GM21825 (cell line): ENCODE data around the gene ATXN10.
"Not testable (repeated sequence)": the region's sequence is repeated elsewhere in the genome, so short reads cannot be mapped to it uniquely, and the experiment has no call there.

Experiments used
- ATAC-seq: cut with Tn5 transposase; IDR thresholded peaks from one replicate; pipeline ENCODE4 v1.9.1; 2021; ENCODE audit warnings: mild to moderate bottlenecking, moderate library complexity; ENCODE audit not compliant: unreplicated experiment

Gene ATXN10

DNA sequence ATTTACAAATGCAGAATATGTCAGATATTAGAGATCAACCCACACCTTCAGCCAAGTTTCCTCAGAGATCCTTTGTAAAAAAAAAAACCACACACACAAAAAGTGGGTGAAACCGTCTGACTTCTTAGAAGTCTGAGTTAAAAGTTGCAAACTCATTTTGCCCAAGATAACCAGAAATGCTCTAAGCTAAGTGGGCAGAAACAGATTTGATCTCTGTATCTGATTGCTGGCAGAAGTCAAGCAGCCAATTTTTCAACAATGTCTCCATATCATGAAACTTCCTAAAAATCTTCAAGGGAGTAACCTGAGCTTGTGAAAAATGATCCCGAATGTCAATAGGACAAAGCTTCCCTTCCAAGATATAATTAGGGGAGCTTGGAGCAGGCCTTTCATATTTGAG is 28.6 kb upstream of the ATXN10 start:
- ATAC-seq, result no peak

DNA sequence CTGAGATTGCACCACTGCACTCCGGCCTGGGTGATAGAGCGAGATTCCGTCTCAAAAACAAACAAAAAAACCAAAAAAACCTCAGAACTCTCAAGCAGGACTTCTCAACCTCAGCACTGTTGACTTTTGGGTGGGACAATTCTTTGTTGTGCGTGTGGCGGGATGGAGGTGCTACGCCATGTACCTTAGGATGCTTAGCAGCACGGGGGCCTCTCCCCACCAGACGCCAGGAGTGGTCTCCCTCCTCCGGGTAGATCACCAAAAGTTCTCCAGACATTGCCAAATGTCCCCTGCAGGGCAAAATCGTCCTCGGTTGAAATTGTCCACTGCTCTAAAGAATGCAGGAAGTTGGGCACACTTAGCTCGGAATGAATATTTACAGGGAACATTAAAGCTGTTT is 26.9 kb upstream of the ATXN10 start:
- no peak for ATAC-seq

DNA sequence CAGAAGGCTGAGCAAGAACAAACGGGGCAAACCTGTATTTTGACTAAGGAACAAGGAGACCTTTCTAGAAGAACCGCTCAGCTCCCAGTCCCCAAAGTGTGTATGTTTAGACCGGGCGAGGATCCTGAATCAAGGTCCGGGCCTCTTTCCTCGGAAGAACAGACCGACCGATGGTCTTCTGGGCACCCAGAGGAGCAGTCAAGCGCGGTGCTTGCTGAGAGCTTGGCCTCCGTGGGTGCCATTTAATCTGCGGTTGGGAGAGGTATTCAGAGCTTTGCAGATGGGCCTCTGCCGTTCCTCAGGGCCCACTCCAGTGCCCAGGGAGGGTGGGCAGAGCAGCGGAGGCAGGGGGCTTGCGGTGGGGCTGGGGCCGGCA is 26.5 kb upstream of the ATXN10 start:
- no peak for ATAC-seq

DNA sequence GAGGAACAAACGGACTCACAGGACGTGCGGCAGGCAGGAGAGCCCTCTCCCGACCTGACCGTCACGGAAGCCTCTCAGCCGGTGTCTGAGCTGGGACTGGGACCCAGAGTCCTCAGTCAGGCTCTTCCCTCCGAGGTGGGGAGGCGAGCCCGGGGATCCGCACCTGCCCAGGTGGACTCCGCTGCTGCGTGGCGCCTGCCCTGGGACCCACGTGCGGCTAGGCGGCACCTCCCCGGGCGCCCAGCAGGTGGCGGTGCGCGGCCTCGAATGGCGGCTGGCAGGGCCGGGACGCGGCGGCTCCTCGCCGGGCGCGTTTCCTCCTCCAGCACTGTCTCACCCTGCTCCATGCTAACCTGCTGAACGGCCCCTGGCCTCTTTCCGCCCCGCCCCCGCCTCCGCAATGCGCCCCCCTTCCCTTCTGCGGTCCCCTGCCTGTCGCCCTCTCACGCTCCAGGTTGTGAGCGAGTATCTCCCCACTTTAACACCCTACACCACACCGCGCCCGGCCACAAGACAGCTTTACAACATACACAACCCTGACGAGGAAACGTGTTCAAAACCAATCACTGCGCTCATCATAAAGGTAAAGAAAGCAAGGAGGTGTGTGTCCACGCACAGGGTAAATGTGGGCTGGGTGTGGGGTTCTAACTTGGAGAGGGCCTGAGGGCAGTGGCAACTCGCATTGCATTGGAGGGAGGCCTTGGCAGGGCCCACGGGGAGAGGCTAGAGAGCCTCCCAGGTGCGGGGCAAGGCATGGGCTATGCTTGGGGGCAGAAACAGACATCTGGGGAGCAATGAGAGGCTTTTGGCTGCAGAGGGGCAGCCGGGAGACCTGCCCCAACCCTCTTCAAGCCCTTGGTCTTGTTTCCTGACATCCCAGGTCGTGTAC is 25.9 kb upstream of the ATXN10 start:
- peak; percentile 57 for ATAC-seq

DNA sequence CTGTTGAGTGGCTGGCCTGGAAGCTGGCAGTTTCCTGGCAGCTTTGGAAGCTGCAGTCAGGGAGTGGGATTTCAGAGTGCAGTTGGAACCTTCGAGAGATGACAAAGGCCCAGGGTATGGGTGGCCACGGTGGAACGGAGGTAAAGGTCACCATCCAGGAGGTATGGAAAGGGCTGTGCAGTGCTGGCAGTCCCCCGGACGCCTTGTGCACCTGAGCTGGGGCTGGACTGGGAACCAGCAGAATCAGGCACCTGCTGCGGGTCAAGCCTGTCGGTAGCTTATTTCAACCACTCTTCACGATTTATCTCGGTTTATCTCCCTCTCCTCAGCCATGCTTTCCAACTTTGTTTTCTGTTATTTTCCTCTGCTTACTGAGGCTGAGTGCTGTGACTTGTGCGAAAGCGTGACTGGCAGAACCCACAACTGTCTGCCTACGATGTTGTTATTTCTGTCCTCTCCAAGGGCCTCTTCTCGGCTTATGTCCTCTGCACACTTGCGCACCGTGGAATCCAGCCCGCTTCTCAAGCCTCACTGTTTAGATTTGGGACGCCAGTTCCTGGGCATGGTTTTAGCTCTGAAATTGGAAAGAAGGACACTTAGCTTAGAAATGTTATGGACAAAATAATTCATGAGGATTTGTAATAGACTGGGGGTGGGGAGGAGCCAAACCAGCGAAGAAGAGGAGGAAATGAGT is 24.0 kb upstream of the ATXN10 start:
- no peak for ATAC-seq

DNA sequence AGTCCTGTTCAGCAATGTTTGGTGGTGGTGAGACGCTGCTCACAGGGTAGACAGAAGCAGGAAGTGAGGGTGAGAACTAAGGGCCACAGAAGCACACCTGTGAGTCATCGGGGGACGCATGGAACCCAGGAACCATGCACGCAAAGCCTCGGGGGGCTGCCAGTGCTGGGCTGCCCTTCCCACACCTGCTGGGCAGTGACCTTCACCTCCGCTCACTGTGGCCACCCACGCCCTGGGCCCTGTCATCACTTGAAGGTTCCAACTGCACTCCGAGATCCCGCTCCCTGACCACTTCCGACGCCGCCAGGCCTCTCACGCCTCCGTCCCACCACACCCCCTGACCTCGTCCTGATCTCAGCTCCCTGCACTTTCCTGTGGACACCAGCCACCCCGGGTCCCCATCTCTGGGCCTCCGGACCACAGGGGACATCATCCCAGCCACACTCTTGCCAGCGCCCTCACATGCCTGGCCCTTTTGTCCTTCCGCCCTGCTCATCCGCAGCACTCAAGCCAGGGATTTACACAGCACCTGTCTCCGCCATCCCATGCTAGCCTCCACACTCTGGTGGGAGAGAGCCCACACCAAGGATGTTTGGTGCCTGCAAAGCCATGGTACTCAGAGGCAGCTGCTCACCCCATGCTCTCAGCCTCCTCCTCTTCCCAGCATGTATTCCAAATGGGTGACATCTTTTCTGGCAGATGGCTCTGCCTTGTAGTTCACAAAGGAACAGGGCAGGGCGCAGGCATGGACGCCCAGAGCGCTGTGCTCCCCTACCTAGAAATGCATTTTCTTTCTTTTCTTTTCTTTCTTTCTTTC is 23.1 kb upstream of the ATXN10 start:
- ATAC-seq, result no peak

DNA sequence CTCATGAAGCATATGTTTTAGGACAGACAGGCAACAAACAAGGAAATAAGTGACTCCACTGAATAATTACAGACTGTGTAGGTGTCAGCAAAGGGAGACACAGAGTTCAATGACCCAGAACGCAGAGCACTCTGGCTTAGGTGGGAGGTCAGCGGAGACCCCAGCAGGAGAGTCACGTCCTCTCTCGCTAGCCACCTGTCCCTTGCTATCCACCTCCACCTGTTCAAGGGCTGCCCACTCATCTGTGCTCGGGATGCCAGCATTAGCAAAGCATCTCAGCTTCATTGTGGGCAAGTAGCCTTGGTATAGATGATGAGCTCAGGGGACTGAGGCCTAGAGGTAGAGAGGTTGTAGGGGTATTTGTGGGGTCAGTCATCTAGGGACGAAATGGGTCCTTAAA is 21.8 kb upstream of the ATXN10 start:
- no peak for ATAC-seq

DNA sequence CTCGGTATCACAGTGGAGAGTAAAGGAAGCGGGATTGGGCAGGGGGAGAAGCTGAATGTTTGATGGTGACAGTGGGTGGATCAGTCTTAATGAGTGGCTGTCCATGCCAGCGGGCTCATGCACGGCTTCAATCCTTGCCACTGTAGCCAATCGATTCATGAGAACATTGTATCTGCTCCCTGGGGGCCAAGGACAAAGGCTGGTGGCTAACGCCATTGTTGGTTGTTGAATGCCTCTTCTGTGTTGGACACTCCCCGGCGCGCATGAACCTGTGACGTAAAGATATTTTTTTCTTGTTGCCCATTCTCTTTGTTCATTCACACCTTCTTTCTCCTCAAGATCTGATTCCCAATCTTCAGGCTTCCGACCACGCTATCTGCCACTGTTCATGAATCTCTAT is 20.9 kb upstream of the ATXN10 start:
- no peak for ATAC-seq

DNA sequence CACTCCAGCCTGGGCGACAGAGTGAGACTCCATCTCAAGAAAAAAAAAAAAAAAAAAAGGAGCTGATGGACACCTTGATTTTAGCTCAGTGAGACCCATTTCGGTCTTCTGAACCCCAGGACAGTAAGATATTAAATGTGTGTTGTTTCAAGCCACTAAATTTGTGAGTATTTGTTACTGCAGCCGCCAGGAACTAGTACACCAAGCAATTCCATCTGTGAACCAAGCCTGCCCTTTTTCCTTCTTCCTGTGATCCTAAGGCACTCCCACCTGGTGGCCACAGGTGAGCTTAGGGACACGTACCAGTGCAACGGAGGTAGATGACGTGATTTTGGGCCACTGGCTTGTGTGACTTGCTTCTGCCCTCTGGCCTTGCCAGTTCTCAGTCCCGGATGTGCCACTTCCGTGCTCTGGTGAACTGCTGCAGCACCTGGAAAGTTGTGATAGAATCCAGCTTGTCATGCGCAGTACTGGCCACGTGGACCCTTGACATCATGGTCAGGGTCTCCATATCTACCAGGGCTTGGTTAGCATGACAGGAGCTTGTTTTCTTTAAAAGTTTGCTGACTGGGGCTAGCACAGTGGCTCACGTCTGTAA is 19.6 kb upstream of the ATXN10 start:
- no peak for ATAC-seq

DNA sequence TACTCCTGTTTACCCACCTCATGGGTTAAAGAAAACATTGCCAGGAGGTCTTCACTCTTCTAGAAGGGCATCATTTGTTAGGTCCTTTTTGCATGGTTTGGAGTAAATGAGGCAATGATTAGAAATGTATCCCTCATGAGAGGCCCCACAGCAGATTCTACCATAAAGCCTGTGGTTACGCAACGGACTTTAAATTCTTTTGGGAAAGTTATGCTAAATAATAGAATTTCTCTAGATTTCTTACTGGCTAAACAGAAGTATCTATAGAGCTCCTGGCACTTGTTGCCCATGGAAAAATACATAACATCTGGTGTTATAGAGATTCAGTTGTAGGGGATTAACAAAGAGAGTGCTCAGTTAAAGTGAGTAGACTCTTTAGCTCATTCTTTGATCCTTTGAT is 15.1 kb upstream of the ATXN10 start:
- ATAC-seq, result no peak

DNA sequence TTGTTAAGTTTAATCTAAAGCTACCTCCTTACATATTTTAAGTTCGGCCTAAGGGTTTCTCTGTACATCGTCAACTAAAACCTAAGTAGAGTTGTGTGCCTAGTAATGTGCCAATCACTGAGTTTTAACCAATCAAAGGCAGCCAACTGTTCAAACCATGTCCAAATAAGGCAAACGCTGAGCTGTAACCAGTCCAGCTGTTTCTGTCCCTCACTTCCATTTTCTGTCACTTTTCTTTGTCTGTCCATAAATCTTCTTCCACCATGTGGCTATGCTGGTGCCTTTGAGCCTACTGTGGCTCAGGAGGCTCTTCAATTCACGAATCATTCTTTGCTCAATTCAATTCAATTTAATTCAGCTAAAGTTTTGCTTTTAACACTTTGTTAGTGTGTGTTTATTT is 13.9 kb upstream of the ATXN10 start:
- ATAC-seq, result no peak

DNA sequence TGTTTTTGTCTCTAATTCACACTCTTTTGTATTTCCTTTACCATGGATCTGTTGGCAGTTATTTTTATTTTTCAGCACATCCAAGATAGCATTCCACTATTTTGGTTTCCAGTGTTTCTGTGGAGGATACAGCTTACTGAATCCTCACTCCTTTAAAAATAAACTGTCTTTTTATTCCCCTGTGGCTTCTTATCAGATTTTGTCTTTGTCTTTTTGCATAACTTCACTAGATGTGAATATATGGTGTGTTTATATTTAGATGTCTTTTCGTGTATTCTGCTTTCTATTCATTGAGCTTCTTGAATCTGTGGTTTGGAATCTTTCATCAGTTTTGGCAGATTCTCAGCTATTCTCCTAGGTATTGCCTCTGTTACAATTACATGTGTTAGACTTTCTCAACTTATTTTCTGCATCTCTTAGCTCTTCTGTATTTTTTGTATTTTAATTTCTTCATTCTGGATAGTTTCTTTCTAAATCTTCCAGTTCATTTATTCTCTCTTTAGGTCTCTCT is 7.4 kb upstream of the ATXN10 start:
- no peak for ATAC-seq

DNA sequence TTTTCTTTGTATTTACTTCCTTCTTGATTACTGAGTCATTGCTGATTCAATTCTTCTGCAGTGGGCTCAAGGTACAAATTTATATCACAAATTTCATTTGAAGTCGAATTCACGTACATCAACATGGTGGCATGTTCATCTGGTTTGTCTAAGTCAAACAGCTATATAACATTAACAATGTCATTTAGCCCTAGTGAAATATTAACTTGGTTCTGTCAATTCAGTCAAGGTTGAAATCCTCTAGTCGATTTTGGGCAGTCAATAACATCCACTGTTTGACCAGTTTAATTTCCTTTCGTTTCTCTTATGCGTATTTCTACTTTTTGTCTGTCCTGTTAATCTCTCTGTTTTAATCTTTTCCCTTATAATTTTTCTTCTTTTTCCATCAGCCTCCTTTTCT is 4.1 kb upstream of the ATXN10 start:
- ATAC-seq, result no peak

DNA sequence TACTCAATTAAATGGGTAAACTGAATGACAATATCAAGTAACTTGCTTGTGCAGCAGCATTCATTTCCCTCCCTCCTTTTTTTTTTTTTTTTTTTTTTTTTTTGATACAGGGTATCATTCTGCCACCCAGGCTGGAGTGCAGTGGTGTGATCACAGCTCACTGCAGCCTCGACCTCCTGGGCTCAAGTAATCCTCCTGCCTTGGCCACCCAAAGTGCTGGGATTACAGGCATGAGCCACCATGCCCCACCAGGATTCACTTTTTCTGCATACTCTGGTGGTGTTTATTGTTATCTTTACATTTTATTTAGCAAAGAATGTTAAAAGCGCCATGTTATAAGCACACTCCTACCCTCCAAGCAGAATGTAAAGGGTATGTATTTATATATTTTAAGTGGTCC is 1.3 kb upstream of the ATXN10 start:
- ATAC-seq, result not testable (repeated sequence)

DNA sequence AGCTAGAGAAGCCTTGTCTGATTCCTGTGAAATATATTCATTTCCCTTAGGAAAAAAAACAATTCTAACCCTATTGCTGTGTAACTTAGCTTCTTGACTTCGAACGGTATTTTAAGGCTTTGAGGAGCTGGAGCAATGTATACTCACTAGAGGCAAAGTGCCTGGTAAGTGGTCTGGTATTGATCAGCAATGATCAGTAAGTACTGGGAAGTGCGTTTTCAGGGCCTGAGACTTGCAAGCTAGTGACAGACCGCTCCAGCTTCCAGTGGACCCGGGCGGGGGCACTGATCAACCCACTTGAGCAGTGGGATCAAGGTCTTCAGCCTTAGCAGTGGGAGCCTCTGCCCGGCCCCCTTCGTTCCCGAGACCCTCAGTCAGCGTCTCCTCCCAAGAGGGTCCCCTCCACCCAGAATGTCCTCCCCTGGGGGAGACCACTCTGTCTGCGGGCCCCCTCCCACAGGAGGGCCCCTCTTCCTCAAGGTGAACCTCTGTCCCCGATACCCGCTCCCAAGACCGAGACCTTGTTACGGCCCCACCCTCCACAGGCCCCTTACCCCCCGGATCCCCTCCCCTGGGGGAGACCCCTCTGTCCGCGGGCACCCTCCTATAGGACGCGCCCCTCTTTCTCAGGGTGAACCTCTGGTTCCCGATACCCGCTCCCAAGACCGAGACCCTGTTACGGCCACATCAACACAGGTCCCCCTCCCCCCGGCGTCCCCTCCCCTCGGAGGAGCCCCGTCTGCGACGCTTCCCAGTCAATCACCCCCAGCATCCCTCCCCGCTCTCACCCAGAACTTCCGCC is 452 bp upstream of the ATXN10 start:
- ATAC-seq, result no peak

DNA sequence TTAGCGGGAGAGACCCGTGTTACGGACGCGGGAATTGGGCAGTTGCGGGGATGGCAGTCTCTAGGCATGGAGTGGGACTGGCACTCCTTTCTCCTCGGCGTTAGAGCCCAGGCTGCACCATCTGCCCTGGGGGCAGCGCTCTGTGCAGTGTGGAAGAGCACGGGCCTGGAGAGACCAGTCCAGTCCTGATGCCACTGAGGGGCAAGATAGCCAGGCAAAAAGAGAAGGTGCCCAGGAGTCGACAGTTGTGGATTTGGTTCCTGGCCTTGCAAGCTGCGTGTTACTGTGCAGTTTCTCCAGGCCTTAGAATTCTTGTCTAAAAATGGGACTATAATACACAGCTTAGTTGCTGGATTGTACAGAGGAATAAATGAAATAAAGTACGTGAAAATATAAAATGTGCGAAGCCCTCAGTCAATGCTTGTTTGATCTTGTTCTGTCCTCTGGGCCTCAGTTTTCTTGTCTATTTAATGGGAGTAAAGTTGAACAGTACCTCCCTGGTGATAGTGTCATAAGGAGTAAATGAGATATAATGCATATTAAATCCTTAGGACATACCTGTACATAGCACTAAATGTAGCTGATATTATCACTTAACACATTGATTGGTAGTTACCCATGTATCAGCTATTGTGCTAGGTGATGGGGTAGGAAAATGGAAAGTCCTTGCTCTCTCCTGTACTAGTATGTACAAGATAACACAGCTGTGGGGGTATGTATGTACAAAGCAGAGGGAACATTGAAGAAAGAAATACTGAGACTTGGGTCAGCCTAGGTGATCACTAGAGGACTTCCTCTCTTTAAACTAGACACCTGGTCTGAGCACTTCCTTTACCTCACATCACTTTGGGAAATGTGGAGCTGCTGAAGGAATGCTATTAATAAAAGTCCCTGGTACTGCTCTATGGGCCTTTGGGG is 1.2 kb downstream of the ATXN10 start:
- ATAC-seq, result no peak

DNA sequence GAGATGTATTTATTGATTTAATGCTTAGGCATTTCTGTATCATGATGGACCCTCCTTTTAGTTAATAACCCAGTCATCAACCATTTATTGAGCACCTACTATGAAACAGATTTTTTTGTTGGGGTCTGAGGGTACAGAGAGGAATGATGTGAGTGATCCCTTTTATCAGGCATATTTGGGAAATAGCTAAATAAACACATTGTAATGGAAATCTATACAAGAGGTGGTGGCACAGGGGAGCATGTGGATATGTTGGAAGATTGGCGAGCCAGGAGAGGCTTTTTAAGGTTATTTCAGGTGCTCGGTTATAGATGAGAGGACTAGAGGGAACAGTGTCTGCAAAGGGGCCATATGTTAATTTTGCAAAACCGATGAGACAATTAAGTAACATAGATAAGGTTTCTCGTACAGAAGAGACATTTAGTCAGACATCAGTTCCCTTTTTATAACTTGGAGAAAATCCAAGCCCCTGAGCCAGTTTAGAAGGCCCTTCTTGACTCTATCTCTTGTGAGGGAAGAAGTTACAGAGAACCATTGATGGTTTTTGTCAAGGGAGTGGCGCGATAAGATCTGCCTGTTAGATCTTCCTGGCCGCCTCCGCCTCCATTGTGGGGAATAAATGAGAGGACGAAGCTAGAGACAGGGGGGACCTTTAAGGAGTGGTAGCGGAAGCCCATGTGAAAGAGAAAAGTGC is 2.0 kb downstream of the ATXN10 start:
- ATAC-seq, result no peak

DNA sequence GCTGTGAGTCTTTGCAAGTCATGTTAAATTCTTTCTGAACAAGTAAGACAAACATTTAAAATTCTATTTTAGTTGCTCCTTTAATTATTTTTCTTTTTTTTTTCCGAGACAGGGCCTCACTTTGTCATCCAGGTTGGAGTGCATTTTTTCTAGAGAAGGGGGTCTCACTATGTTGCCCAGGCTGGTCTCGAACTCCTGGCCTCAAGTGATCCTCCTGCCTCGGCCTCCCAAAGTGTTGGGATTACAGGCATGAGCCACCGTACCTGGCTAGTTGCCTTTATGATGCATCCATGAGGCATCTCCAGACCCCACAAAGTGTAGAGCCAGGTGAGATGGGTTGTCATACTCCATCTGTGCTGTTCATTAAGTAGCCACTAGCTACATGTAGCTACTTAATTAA is 4.4 kb downstream of the ATXN10 start:
- no peak for ATAC-seq

DNA sequence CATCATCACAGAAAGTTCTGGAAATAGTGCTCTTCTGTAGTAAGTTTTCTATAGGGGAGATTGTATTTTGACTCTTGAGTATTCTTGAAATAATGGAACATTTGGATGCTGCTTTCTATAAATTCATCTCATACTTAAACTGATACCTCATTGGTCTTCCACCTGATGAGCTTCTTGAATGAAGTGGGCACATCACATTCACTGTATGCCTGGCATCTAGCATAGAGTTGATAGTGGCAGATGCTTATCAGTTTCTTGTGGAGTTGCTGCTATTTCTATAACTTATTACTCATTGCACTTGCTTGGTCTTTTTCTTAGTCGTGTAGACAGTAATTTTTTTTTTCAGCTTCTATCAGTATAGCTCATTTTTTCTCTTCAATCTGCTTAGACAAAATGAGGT is 5.4 kb downstream of the ATXN10 start:
- ATAC-seq, result no peak
